Measurements from ENCODE around the gene ZFP64. TPM values are rescaled to one million over a fixed set of nuclear protein-coding genes. Genes with fewer than 3 reads are reported as not detected.

ZFP64 gene
- 25.4 and 25.6 TPM in 2 replicates for total RNA-seq (2022)
- Bru-seq, nascent RNA, result percentile 62 among the genes with signal in this experiment
- BruChase-seq, experiment 1, labeled RNA remaining after a 2-hour chase, result percentile 59 among the genes with signal in this experiment
- BruChase-seq, experiment 2, labeled RNA remaining after a 6-hour chase, result percentile 56 among the genes with signal in this experiment
- long read RNA-seq, transcript ZFP64-201 (6 exons, 3,264 nt), result major isoform, 18 of 30 reads
- long read RNA-seq, partial matches to known transcripts, result 3 of 30 reads
- long read RNA-seq, other reads (novel, unspliced or antisense), result 5 of 30 reads

GRCh38 chr20:52191132-52191915, at the start of gene ZFP64:
Gene ZFP64 (minus strand): TSS chr20:52191779. CDS start chr20:52191636, 143 bp downstream.
- no peaks in the 10 kb centered on the region for H3K9me3 Mint-ChIP-seq (ENCODE audit: unreplicated experiment)

GRCh38 chr20:52240802-52241201, 49.2 kb upstream of the ZFP64 start:
- CTCF ChIA-PET, result interaction anchor here (0.6 to 1.9 kb wide), 4 partner anchors 9 to 112 kb away, joined by 3 to 5 read pairs (median 4); no protein-coding TSS in a partner anchor

More at GRCh38 chr20:52191132-52191915, at the start of gene ZFP64:
- Mint-ChIP-seq H3K27me3 (ENCODE audit: insufficient read depth, unreplicated experiment) (no peaks in the 10 kb centered on the region), H3K4me1 (ENCODE audit: low read depth, unreplicated experiment) (peaks cover 21% of the 10 kb centered on the region), H3K36me3 (ENCODE audit: insufficient read depth, unreplicated experiment) (peaks cover 21% of the 10 kb centered on the region), H3K4me3 (ENCODE audit: unreplicated experiment) (peak within 1 kb of the TSS; percentile 85), H3K27ac (ENCODE audit: unreplicated experiment) (peak within 1 kb of the TSS; percentile 55)
- intact Hi-C loops (cut with micrococcal nuclease; ENCODE audit: unreplicated experiment), result loop anchor here (5.0 kb wide), 2 partner anchors 64 to 1026 kb away; no protein-coding TSS in a partner anchor
- peak; percentile 90 to 92 for DNase-seq
- no peaks in the 10 kb centered on the region for H3K27me3 ChIP-seq (replicated peaks; ENCODE audit: control insufficient read depth, insufficient read depth, low read length)
- peak within 1 kb of the TSS; percentile 97 for H3K4me3 ChIP-seq (ENCODE audit: low read depth, low read length)
- CTCF ChIA-PET, result interaction anchor here (0.8 to 2.4 kb wide), 16 partner anchors 9 to 491 kb away, joined by 3 to 22 read pairs (median 4); no protein-coding TSS in a partner anchor
- H3K4me1 ChIP-seq, result 0 out of 2 replicates have a peak, but pooled peaks cover 7% of the 10 kb centered on the region
- no peaks in the 10 kb centered on the region for H3K36me3 ChIP-seq (ENCODE audit: control insufficient read depth, insufficient read depth, low read length)
- POLR2A ChIA-PET, result interaction anchor here (1.2 kb wide), 1 partner anchor 174 kb away, joined by 4 read pairs; no protein-coding TSS in a partner anchor
- TF ChIP-seq, protein P1, sequence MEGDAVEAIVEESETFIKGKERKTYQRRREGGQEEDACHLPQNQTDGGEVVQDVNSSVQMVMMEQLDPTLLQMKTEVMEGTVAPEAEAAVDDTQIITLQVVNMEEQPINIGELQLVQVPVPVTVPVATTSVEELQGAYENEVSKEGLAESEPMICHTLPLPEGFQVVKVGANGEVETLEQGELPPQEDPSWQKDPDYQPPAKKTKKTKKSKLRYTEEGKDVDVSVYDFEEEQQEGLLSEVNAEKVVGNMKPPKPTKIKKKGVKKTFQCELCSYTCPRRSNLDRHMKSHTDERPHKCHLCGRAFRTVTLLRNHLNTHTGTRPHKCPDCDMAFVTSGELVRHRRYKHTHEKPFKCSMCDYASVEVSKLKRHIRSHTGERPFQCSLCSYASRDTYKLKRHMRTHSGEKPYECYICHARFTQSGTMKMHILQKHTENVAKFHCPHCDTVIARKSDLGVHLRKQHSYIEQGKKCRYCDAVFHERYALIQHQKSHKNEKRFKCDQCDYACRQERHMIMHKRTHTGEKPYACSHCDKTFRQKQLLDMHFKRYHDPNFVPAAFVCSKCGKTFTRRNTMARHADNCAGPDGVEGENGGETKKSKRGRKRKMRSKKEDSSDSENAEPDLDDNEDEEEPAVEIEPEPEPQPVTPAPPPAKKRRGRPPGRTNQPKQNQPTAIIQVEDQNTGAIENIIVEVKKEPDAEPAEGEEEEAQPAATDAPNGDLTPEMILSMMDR (IDR thresholded peaks at IDR 0.05; ENCODE audit: insufficient read depth in 1 of 2, low read depth in 1 of 2, low read length in 1 of 2, severe bottlenecking in 1 of 2, unreplicated experiment in 1 of 2), result peak; percentile 82 to 98
- H3K9me3 ChIP-seq, result no peaks in the 10 kb centered on the region
- BruUV-seq (replicated peaks), result TSS peak; percentile 53

More at GRCh38 chr20:52240802-52241201, 49.2 kb upstream of the ZFP64 start:
- DNase-seq, result no peak
- Mint-ChIP-seq H3K36me3 (ENCODE audit: insufficient read depth, unreplicated experiment) (no peaks in the 10 kb centered on the region), H3K27me3 (ENCODE audit: insufficient read depth, unreplicated experiment) (peaks cover 6% of the 10 kb centered on the region), H3K9me3 (ENCODE audit: unreplicated experiment) (peaks cover 9% of the 10 kb centered on the region), H3K4me1 (ENCODE audit: low read depth, unreplicated experiment) (no peaks in the 10 kb centered on the region), H3K27ac (ENCODE audit: unreplicated experiment) (no peak overlapping the region), H3K4me3 (ENCODE audit: unreplicated experiment) (no peak overlapping the region)
- no TSS peak for BruUV-seq (replicated peaks)
- H3K4me1 ChIP-seq, result no peaks in the 10 kb centered on the region
- no peak overlapping the region for H3K4me3 ChIP-seq (ENCODE audit: low read depth, low read length)
- H3K9me3 ChIP-seq, result no peaks in the 10 kb centered on the region
- POLR2A ChIA-PET, result no interaction called here
- TF ChIP-seq, protein P1 (IDR thresholded peaks at IDR 0.05; ENCODE audit: insufficient read depth in 1 of 2, low read depth in 1 of 2, low read length in 1 of 2, severe bottlenecking in 1 of 2, unreplicated experiment in 1 of 2), result no peak
- no peaks in the 10 kb centered on the region for H3K27me3 ChIP-seq (replicated peaks; ENCODE audit: control insufficient read depth, insufficient read depth, low read length)
- H3K36me3 ChIP-seq (ENCODE audit: control insufficient read depth, insufficient read depth, low read length), result no peaks in the 10 kb centered on the region
- intact Hi-C loops (cut with micrococcal nuclease; ENCODE audit: unreplicated experiment), result no loop called here

Measured in Caco-2 (cell line).